ENCODE data around the gene METRNL.
"Not testable (repeated sequence)": the region's sequence is repeated elsewhere in the genome, so short reads cannot be mapped to it uniquely, and the experiment has no call there.

The METRNL gene, protein sequence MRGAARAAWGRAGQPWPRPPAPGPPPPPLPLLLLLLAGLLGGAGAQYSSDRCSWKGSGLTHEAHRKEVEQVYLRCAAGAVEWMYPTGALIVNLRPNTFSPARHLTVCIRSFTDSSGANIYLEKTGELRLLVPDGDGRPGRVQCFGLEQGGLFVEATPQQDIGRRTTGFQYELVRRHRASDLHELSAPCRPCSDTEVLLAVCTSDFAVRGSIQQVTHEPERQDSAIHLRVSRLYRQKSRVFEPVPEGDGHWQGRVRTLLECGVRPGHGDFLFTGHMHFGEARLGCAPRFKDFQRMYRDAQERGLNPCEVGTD

DNA sequence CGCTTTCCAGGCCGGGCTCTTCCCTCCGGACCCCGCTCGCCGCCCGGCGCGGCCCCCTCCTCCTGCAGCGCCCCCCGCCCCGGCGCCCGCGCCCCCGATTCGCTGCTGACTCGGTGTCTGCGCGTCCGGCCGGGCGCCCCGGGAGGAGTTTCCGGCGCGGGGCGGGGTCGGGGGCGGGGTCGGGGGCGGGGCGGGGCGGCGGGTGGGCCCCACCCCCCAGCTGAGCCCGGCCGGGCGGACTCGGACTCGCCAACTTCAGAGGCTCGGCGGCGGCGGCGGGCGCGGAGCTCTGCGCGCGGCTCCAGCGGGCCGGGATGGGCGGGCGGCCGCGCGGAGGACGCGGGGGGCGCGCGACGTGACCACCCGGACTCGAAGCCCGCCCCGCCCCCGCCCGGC is at the start of gene METRNL:
Gene METRNL (plus strand): TSS at position 258 of the 396 bp plus-strand sequence. CDS start 207 bp downstream, outside the sequence.
- DNase-seq (ENCODE audit: low spot score): peak; percentile 89
- TF ChIP-seq, protein P1, sequence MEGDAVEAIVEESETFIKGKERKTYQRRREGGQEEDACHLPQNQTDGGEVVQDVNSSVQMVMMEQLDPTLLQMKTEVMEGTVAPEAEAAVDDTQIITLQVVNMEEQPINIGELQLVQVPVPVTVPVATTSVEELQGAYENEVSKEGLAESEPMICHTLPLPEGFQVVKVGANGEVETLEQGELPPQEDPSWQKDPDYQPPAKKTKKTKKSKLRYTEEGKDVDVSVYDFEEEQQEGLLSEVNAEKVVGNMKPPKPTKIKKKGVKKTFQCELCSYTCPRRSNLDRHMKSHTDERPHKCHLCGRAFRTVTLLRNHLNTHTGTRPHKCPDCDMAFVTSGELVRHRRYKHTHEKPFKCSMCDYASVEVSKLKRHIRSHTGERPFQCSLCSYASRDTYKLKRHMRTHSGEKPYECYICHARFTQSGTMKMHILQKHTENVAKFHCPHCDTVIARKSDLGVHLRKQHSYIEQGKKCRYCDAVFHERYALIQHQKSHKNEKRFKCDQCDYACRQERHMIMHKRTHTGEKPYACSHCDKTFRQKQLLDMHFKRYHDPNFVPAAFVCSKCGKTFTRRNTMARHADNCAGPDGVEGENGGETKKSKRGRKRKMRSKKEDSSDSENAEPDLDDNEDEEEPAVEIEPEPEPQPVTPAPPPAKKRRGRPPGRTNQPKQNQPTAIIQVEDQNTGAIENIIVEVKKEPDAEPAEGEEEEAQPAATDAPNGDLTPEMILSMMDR (conservative IDR thresholded peaks at IDR 0.05; ENCODE audit: low read depth): no peak
- ChIA-PET CTCF (no interaction called here), POLR2A (ENCODE audit: low non-redundant PET) (interaction anchor here (0.5 kb wide), 1 partner anchor 34 kb away, joined by 3 read pairs; no protein-coding TSS in a partner anchor)
- peak within 1 kb of the TSS; percentile 90 for H3K27ac ChIP-seq

DNA sequence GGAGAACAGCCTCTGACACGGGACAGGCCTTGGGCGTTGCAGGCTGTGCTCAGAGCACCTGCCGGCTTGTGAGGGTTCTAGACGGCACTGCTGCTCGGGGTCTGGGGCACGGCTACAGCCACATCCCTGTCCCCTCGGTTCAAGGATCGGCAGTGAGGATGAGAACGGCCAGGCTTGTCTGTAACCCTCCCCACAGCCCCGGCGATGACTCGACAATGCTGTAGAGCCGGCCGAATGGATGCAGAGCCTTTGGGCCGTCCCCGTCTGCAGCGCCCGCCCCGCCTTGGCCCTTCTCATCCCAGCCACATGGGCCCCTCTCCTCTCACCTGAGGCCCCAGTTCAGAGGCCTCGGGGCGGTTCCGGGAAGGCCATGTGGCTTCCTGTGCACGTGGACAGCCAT is 49.0 kb upstream of the METRNL start:
- DNase-seq (ENCODE audit: low spot score): no peak
- no peak overlapping the region for H3K27ac ChIP-seq
- TF ChIP-seq, protein P1 (conservative IDR thresholded peaks at IDR 0.05; ENCODE audit: low read depth): no peak
- CTCF ChIA-PET: interaction anchor here (0.6 kb wide), 1 partner anchor 24 kb away, joined by 3 read pairs; no protein-coding TSS in a partner anchor
- POLR2A ChIA-PET (ENCODE audit: low non-redundant PET): no interaction called here

DNA sequence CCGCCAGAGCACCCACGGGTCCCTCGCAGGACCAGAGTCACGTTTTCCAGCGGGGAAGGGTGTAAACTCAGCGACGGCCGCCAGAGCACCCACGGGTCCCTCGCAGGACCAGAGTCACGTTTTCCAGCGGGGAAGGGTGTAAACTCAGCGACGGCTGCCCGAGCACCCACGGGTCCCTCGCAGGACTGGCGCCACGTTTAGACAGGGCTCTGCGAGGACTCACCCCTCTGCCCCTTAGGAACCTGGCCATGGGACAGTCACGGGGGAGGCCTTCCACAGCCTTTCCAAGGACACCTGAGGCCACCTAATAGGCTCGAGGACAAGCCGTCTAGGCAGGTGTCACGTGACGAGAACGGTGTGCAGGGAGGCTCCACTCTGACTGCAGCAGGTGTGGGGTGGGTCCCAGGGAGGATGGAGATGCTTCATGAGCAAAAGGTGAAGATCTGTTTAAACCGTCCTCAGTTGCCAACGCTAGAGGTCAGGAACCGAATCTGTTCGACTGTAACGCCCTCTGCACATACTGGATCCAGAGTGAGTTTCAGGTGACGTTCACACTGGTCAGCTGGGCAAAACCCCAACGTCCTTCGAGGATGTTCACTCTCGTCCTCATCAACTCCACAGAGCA is 48.0 kb upstream of the METRNL start:
- no peak for DNase-seq (ENCODE audit: low spot score)
- H3K27ac ChIP-seq: no peak overlapping the region
- POLR2A ChIA-PET (ENCODE audit: low non-redundant PET): no interaction called here
- CTCF ChIA-PET: interaction anchor here (0.6 kb wide), 1 partner anchor 93 kb away, joined by 3 read pairs; no protein-coding TSS in a partner anchor
- TF ChIP-seq, protein P1 (conservative IDR thresholded peaks at IDR 0.05; ENCODE audit: low read depth): no peak

DNA sequence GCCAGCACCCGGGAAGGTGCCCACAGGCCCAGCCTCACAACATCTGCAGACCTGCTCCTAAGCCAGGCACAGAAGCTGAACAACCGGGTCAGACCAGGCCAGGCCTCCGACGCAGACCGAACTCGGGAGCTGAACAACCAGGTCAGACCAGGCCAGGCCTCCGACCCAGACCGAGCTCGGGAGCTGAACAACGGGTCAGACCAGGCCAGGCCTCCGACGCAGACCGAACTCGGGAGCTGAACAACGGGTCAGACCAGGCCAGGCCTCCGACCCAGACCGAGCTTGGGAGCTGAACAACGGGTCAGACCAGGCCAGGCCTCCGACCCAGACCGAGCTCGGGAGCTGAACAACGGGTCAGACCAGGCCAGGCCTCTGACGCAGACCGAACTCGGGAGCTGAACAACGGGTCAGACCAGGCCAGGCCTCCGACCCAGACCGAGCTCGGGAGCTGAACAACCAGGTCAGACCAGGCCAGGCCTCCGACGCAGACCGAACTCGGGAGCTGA is 47.4 kb upstream of the METRNL start:
- POLR2A ChIA-PET (ENCODE audit: low non-redundant PET); H3K27ac ChIP-seq; DNase-seq (ENCODE audit: low spot score): not testable (repeated sequence)
- CTCF ChIA-PET: interaction anchor here (0.6 kb wide), 2 partner anchors 92 to 140 kb away, joined by 3 read pairs; no protein-coding TSS in a partner anchor

GRCh38 chr17:83032781-83033180 is 46.6 kb upstream of the METRNL start:
- TF ChIP-seq, protein P1 (conservative IDR thresholded peaks at IDR 0.05; ENCODE audit: low read depth): no peak
- ChIA-PET POLR2A (ENCODE audit: low non-redundant PET) (no interaction called here), CTCF (interaction anchor here (0.5 to 0.6 kb wide), 2 partner anchors 9 to 139 kb away, joined by 3 read pairs; no protein-coding TSS in a partner anchor)
- no peak overlapping the region for H3K27ac ChIP-seq
- DNase-seq (ENCODE audit: low spot score): no peak

- ChIA-PET POLR2A (ENCODE audit: low non-redundant PET) (interaction anchor here (0.6 kb wide), 1 partner anchor 11 kb away, joined by 3 read pairs; no protein-coding TSS in a partner anchor), CTCF (interaction anchor here (0.6 kb wide), 1 partner anchor 158 kb away, joined by 3 read pairs; no protein-coding TSS in a partner anchor)
- H3K27ac ChIP-seq: no peak overlapping the region
- DNase-seq (ENCODE audit: low spot score): no peak
- TF ChIP-seq, protein P1 (conservative IDR thresholded peaks at IDR 0.05; ENCODE audit: low read depth): no peak
These were observed 44.9 kb upstream of the METRNL start for GRCh38 chr17:83034525-83034924.
